ENCODE data around the gene TLE5. TPM values are rescaled to one million over a fixed set of nuclear protein-coding genes. Genes with fewer than 3 reads are reported as not detected.
A peak's percentile ranks its signal among the peaks of the same experiment; 100 is the strongest.

Gene TLE5
- polyA plus RNA-seq, 3 donors: 27.5 to 309 (median 34.4) TPM

DNA sequence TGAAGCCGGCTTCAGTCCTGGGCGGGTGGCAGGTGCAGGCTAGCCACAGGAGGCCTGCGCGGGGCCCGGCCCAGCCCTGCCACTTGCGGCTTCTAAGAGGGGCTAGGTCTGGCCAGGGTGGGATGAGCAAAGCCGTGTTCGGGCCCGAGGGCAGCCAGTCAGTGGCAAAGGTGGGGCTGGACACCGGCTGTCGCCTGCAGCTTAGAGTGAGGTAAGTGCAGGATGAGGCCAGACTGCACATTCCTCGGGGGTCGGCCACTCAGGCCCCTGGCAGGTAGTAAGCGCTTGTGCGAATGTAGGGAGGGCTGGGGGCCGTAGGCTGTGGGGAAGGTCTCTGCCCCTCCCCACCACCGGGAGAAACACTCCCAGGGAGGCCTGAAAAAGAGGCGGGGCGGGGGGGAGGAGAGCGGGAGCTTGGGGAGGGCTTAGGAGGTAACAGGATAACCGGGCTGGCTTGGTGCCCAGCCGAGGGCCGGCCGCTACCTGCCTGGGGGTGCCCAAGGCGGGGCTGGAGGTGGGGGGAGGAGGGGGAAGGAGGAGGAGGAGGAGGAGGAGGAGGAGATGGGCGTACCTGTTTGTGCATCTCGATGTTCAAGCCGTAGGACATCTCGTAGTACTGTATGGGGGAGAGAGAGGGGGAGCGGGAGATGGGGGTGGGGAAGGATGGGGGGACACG is 6.4 kb downstream of the TLE5 start:
- Mint-ChIP-seq H3K27me3 (ENCODE audit: low read depth in 3 of 3) (peaks cover 0 to 3% (median 3%) of the 10 kb centered on the region in 3 donors), H3K4me3 (no peak overlapping the region), H3K4me1 (peaks cover 17% of the 10 kb centered on the region), H3K27ac (no peak overlapping the region), H3K36me3 (peaks cover 47 to 76% of the 10 kb centered on the region in 2 donors), H3K9me3 (no peaks in the 10 kb centered on the region)
- H3K27me3 ChIP-seq (ENCODE audit: control insufficient read depth in 2 of 2, insufficient read depth in 2 of 2, low read length in 2 of 2): no peaks in the 10 kb centered on the region
- no peak overlapping the region for H2AFZ ChIP-seq (ENCODE audit: insufficient read depth, low read depth, low read length, poor library complexity, severe bottlenecking)
- peaks cover 11 to 15% of the 10 kb centered on the region in 2 donors for H3K4me1 ChIP-seq (ENCODE audit: control insufficient read depth in 1 of 2, insufficient read depth in 2 of 2, low read length in 2 of 2)
- TF ChIP-seq, protein P1, sequence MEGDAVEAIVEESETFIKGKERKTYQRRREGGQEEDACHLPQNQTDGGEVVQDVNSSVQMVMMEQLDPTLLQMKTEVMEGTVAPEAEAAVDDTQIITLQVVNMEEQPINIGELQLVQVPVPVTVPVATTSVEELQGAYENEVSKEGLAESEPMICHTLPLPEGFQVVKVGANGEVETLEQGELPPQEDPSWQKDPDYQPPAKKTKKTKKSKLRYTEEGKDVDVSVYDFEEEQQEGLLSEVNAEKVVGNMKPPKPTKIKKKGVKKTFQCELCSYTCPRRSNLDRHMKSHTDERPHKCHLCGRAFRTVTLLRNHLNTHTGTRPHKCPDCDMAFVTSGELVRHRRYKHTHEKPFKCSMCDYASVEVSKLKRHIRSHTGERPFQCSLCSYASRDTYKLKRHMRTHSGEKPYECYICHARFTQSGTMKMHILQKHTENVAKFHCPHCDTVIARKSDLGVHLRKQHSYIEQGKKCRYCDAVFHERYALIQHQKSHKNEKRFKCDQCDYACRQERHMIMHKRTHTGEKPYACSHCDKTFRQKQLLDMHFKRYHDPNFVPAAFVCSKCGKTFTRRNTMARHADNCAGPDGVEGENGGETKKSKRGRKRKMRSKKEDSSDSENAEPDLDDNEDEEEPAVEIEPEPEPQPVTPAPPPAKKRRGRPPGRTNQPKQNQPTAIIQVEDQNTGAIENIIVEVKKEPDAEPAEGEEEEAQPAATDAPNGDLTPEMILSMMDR (IDR thresholded peaks at IDR 0.05): no peak
- no peak overlapping the region for H3K4me3 ChIP-seq (replicated peaks in 1 of 3; ENCODE audit: low read depth in 2 of 3, low read length in 3 of 3)
- H3K9ac ChIP-seq (ENCODE audit: insufficient read depth, low read length, poor library complexity, severe bottlenecking): no peak overlapping the region
- no peak for DNase-seq
- H4K20me1 ChIP-seq (ENCODE audit: insufficient read depth, low read length): peaks cover 81% of the 10 kb centered on the region
- H3K36me3 ChIP-seq (replicated peaks in 1 of 2; ENCODE audit: control insufficient read depth in 1 of 2, insufficient read depth in 2 of 2, low read length in 2 of 2): peaks cover 56 to 61% of the 10 kb centered on the region in 2 donors
- H3K27ac ChIP-seq (ENCODE audit: low read depth in 1 of 2, low read length in 2 of 2): no peak overlapping the region
- H3K79me2 ChIP-seq (ENCODE audit: insufficient read depth, low read length): peaks cover 29% of the 10 kb centered on the region
- H3K9me3 ChIP-seq (replicated peaks in 1 of 2; ENCODE audit: control insufficient read depth in 1 of 2, insufficient read depth in 1 of 2, low read length in 2 of 2): no peaks in the 10 kb centered on the region
- no peak overlapping the region for H3K4me2 ChIP-seq (replicated peaks; ENCODE audit: extremely low read depth, low read length, poor library complexity, severe bottlenecking)
- 93% methylated on average over 19 of the region's 31 CpGs for WGBS (ENCODE audit: insufficient coverage)
- intact Hi-C loops (cut with micrococcal nuclease): no loop called here

DNA sequence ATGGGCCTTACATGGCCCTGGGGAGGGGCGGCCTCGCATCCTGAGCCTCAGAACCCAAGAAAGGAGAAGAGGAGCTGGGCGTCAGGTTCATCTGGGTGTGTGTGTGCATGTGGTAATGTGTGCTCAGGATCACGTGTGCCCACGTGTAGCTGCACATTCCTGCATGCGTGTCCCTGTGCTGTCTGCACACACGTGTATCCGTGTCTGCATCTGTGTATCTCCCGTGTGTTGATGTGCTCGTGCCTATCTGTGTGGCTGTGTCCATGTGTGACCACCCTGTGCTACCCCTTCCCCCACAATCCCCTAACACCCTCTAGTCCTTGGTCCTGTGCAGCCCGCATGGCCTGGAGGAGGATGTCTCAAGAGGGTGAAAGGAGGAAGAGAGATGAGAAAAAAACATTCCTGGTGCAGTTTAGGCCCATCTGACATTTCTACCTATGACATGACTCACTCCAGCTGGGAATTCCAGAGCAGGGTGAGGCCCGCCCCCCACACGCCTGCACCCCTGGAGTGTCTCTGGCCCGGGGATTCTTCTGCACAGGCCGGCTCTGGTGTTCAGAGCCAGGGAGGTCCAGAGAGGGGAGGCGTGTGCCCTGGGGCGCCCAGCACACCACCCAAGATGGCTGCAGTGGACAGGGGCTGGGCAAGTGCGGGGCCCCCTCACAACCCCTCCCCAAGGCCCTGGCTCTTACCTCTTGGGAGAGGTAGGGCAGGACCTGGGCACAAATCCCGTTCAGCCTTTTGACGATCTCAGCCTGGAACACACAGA is 7.1 kb downstream of the TLE5 start:
- Histone ChIP-seq H3K4me3 (replicated peaks in 1 of 3; ENCODE audit: low read depth in 2 of 3, low read length in 3 of 3) (no peak overlapping the region), H4K20me1 (ENCODE audit: insufficient read depth, low read length) (peaks cover 74% of the 10 kb centered on the region), H3K27ac (ENCODE audit: low read depth in 1 of 2, low read length in 2 of 2) (peak overlapping the region in 1 of 2 donors; percentile 41), H2AFZ (ENCODE audit: insufficient read depth, low read depth, low read length, poor library complexity, severe bottlenecking) (no peak overlapping the region), H3K36me3 (replicated peaks in 1 of 2; ENCODE audit: control insufficient read depth in 1 of 2, insufficient read depth in 2 of 2, low read length in 2 of 2) (peaks cover 56 to 61% of the 10 kb centered on the region in 2 donors), H3K9me3 (replicated peaks in 1 of 2; ENCODE audit: control insufficient read depth in 1 of 2, insufficient read depth in 1 of 2, low read length in 2 of 2) (no peaks in the 10 kb centered on the region), H3K27me3 (ENCODE audit: control insufficient read depth in 2 of 2, insufficient read depth in 2 of 2, low read length in 2 of 2) (no peaks in the 10 kb centered on the region), H3K4me2 (replicated peaks; ENCODE audit: extremely low read depth, low read length, poor library complexity, severe bottlenecking) (no peak overlapping the region), H3K9ac (ENCODE audit: insufficient read depth, low read length, poor library complexity, severe bottlenecking) (no peak overlapping the region), H3K79me2 (ENCODE audit: insufficient read depth, low read length) (peaks cover 26% of the 10 kb centered on the region), H3K4me1 (ENCODE audit: control insufficient read depth in 1 of 2, insufficient read depth in 2 of 2, low read length in 2 of 2) (peaks cover 4 to 7% of the 10 kb centered on the region in 2 donors)
- H3K27me3 Mint-ChIP-seq (ENCODE audit: low read depth in 3 of 3): peaks cover 0 to 4% (median 1%) of the 10 kb centered on the region in 3 donors
- no peak overlapping the region for H3K4me3 Mint-ChIP-seq
- peaks cover 10% of the 10 kb centered on the region for H3K4me1 Mint-ChIP-seq
- H3K9me3 Mint-ChIP-seq: peaks cover 0 to 1% (median 0%) of the 10 kb centered on the region in 7 donors
- DNase-seq: no peak
- intact Hi-C loops (cut with micrococcal nuclease): no loop called here
- peaks cover 47 to 76% of the 10 kb centered on the region in 2 donors for H3K36me3 Mint-ChIP-seq
- peak overlapping the region in 1 of 7 donors; percentile 77 for H3K27ac Mint-ChIP-seq
- TF ChIP-seq, protein P1 (IDR thresholded peaks at IDR 0.05): no peak
- WGBS (ENCODE audit: insufficient coverage): 85% methylated on average over 11 of the region's 20 CpGs
